Pancreas (tissue), 10 donors: ENCODE results near the gene TEX22. TPM values are rescaled to one million over a fixed set of nuclear protein-coding genes. Genes with fewer than 3 reads are reported as not detected.

Source experiments
- ATAC-seq, 4 donors: fragments of 200-7000 bp; cut with Tn5 transposase; one replicate each; pipeline versions ENCODE4 v1.8.0 to v1.9.1; 2020; ENCODE audit warnings: mild to moderate bottlenecking in 4 of 4, moderate library complexity in 4 of 4
- DNase-seq, 6 donors: peaks; one replicate each; pipeline ENCODE4 v3.0.0-alpha.2; 2020
- FAIRE-seq: peaks from 2 replicates; lab custom pipeline; 2012; peaks lifted over from hg19 to GRCh38; lab: Jason Lieb, UNC
- H3K27ac ChIP-seq, 4 donors: fragments of 200-600 bp; sonication (generic); 1 replicate in 3 of 4; 2 replicates in 1 of 4; pipeline versions ENCODE4 v1.5.0 to v1.8.0; 2020
- H3K27me3 ChIP-seq, 4 donors: fragments of 200-600 bp; one replicate each; pipeline ENCODE4 v1.8.0; 2021
- H3K36me3 ChIP-seq, 3 donors: fragments of 200-600 bp; sonication (generic) in 1 of 3; one replicate each; pipeline versions ENCODE4 v1.5.0 to v1.8.0; 2020 to 2021
- H3K4me1 ChIP-seq, 3 donors: fragments of 200-600 bp; one replicate each; pipeline ENCODE4 v1.8.0; 2021
- H3K4me3 ChIP-seq, 4 donors: fragments of 200-600 bp; sonication (generic) in 2 of 4; one replicate each; pipeline versions ENCODE4 v1.5.0 to v1.8.0; 2020 to 2021
- H3K9me3 ChIP-seq, 4 donors: fragments of 200-600 bp; one replicate each; pipeline ENCODE4 v1.8.0; 2021
- CTCF ChIP-seq, 4 donors: fragments of 200-600 bp; sonication (generic) in 3 of 4; IDR thresholded peaks; one replicate each; pipeline versions ENCODE4 v1.5.0 to v1.8.0; 2021; ENCODE audit warnings: antibody characterized with exemption in 4 of 4
- WGBS, 2 donors: extraction: QIAGEN DNeasy Blood & Tissue Kit; methylation state at CpG; one replicate each; pipeline ENCODE4 v1.1.7; 2013; 5-methylcytosine and 5-hydroxymethylcytosine counted together
- intact Hi-C, 3 donors: fragments of 100-400 bp; cut with DNase I; formaldehyde crosslinking; loops; one replicate each; pipeline versions ENCODE4 v1.11.1 to v1.14.2; 2022
- polyA plus RNA-seq, 2 donors: library from polyadenylated mRNA; stranded (reverse); fragments of 200-250 nt; gene quantifications; one replicate each; pipeline ENCODE4 v1.2.3, GENCODE V29; 2013
- total RNA-seq, 6 donors: library from RNA; stranded (reverse); fragmentation: NEBNext Ultra II Directional in 4 of 6; extraction: Animal tissue kit (Norgen Biotek cat#: 25700) in 4 of 6; gene quantifications; one replicate each; pipeline versions ENCODE4 v1.2.1 to v1.2.4, GENCODE V29; 2021 to 2023
- donor health status: healthy with polysubstance abuse.
- donor health status: DM: no; HTN: no; CAD: no; lungs with moderate emphysema.
- donor health status: DM: no; HTN: no; CAD: no.
- donor health status: control.
- donor health status: control.
- donor health status: Bipolar disorder and iron deficiency.
- donor health status: DM: yes; HTN: yes; CAD: no.
- donor health status: DM: no; HTN: no; CAD: no.
- donor health status: DM: no; HTN: no; CAD: no.
- donor health status: DM: yes; HTN: yes; CAD: no.

Gene TEX22
- total and polyA plus RNA-seq, 8 donors = 0.14 to 2.4 (median 1.1) TPM

GRCh38 chr14:105453847-105454246 lies 55.5 kb downstream of the TEX22 start:
- Histone ChIP-seq H3K36me3 (peaks cover 0 to 38% (median 12%) of the 10 kb centered on the region in 3 donors), H3K4me3 (no peak overlapping the region), H3K4me1 (no peaks in the 10 kb centered on the region), H3K27me3 (no peaks in the 10 kb centered on the region), H3K9me3 (no peaks in the 10 kb centered on the region), H3K27ac (no peak overlapping the region)
- FAIRE-seq (no peak), ATAC-seq (no peak), DNase-seq (peak in 2 of 6 donors; percentile 12 to 56)
- WGBS, 2 donors = 92 to 94% methylated on average over 14 of the region's 14 CpGs
- intact Hi-C loops = no loop called here
- no peak for TF ChIP-seq CTCF (IDR thresholded peaks at IDR 0.05)

- H3K36me3 ChIP-seq = peaks cover 0 to 35% (median 11%) of the 10 kb centered on the region in 3 donors
- intact Hi-C loops = no loop called here
- DNase-seq = peak in 1 of 6 donors; percentile 18
- no peak for TF ChIP-seq CTCF (IDR thresholded peaks at IDR 0.05)
- ATAC-seq = no peak
- no peaks in the 10 kb centered on the region for H3K27me3 ChIP-seq
- H3K4me1 ChIP-seq = no peaks in the 10 kb centered on the region
- no peak overlapping the region for H3K27ac ChIP-seq
- WGBS, 2 donors = 91 to 95% methylated on average over 22 of the region's 22 CpGs
- no peak for FAIRE-seq
- H3K4me3 ChIP-seq = no peak overlapping the region
- H3K9me3 ChIP-seq = no peaks in the 10 kb centered on the region
These were observed 56.8 kb downstream of the TEX22 start for GRCh38 chr14:105455086-105455640.

GRCh38 chr14:105455766-105456660 lies 57.7 kb downstream of the TEX22 start:
- ATAC-seq (peak in 1 of 4 donors; percentile 5), FAIRE-seq (no peak), DNase-seq (peak in 1 of 6 donors; percentile 60)
- Histone ChIP-seq H3K27ac (no peak overlapping the region), H3K27me3 (no peaks in the 10 kb centered on the region), H3K9me3 (no peaks in the 10 kb centered on the region), H3K4me1 (no peaks in the 10 kb centered on the region), H3K4me3 (no peak overlapping the region), H3K36me3 (peaks cover 0 to 34% (median 7%) of the 10 kb centered on the region in 3 donors)
- TF ChIP-seq CTCF (IDR thresholded peaks at IDR 0.05) = no peak
- 89 to 91% methylated on average over 22 of the region's 22 CpGs for WGBS, 2 donors
- intact Hi-C loops = no loop called here

- ATAC-seq (peak in 1 of 4 donors; percentile 11), FAIRE-seq (no peak), DNase-seq (peak in 2 of 6 donors; percentile 25 to 64)
- TF ChIP-seq CTCF (IDR thresholded peaks at IDR 0.05) = no peak
- intact Hi-C loops = no loop called here
- Histone ChIP-seq H3K27me3 (no peaks in the 10 kb centered on the region), H3K9me3 (no peaks in the 10 kb centered on the region), H3K4me1 (no peaks in the 10 kb centered on the region), H3K36me3 (peaks cover 0 to 35% (median 7%) of the 10 kb centered on the region in 3 donors), H3K27ac (no peak overlapping the region), H3K4me3 (no peak overlapping the region)
- 87 to 90% methylated on average over 22 of the region's 22 CpGs for WGBS, 2 donors
These were observed 58.6 kb downstream of the TEX22 start for GRCh38 chr14:105456736-105457617.
